ENCODE results near the gene TMEM272.
"Not testable (repeated sequence)": the region's sequence is repeated elsewhere in the genome, so short reads cannot be mapped to it uniquely, and the experiment has no call there.

TMEM272 gene

DNA sequence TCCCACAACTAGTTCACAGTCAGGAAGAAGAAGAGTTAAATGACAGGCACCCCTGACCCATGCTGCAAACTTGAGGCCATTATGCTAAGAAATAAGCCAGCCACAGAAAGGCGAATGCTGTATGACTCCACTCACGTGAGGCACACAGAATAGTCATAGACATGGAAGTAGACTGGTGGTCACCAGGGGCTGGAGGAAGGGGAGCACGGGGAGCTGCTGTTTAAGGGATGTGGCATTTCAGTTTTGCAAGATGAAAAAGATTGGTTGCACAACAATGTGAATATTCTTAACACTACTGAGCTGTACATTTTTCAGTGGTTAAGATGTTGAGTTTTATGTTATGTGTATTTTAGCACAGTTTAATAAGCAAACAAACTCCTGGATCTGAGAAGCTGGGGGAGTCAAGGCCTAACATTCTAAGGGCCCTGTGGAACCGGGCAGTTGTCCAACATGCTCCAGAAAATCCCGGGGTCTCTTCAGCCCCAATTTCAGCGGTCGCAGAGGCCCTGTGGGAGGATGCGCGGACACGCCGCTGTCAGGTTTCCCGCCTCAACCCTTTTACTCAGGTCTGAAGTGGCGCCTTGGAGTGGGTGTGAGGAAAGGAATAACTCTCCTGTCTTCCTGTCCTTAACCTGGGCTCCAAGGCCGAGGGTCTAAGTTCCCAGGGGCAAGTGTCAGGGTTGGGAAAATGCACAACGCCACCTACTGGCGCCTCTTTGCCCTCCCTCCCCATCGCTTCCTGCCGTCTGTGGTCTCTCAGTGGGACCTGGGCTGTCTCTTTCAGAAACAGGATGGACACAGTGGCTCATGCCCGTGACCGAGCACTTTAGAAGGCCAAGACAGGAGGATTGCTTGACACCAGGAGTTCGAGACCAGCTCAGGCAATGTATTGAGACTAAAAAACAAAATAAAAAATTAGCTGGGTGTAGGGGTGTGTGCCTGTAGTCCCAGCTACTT, 4.4 kb upstream of the TMEM272 start:
- FAIRE-seq: no peak

DNA sequence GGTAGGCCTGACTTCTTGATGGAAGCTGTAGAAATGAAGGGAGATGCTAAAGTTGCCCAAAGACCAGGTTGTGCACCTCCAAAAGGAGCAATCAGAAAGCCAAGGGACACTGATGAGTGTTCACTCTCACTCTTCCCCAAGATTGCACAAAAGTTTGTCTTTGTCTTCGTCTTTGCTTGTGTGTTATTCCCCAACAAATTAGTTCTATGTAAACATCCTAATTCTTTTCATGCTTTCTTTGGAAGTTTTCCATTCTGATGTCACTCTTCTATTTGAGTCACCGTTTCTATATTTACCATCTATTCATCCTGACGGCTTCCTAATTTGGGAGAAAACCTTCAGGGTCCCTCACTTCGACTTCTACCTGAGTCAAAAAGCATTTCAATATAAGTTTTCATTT, 3.7 kb upstream of the TMEM272 start:
- FAIRE-seq: no peak

DNA sequence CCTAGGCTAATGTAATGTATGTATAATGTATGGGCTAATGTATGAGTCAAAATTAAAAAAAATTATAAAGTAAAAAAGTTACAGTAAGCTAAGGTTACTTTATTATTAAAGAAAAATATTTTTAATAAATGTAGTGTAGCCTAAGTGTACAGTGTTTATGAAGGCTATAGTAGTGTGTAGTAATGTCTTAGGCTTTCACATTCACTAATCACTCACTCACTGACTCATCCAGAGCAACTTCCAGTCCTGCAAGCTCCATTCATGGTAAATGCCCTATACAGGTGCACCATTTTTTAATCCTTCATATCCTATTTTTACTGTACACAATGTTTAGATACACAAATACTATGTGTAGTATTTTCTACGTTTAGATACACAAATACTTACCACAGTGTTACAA, 1.8 kb upstream of the TMEM272 start:
- FAIRE-seq: no peak

DNA sequence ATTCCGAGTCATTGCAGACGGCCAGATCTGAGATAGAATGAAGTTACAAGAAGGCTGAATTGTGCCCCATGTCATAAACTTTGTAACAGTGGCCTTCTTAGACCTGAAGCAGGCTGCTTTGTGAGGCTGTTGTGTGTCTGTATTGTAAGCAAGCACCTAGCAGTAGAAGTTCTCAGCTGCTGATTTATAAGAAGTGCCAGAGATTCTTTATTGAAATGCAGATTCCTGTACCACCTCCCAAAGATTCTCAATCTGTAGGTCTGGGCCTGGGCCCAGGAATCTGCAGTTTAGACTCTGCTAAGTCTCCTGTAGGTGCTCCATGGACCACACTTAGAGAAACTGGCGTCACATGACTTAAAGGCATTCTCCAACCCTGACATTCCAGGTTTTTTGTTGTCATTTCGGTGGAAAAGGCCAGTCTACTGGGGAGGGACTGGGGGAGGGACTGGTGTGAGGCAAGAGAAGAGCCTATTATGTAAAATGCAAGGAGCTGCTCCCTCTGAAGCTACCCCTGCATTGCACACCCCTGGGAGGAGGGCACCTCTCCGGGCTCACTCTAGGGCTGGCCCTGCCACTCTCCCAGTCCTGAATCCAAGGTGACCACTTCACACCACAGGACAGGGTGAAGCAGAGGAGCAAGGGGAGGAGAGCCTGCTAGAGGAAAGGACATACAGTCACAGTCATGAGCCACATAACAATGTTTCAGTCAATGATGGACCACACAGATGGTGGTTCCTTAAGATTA, 769 bp upstream of the TMEM272 start:
- no peak for FAIRE-seq

DNA sequence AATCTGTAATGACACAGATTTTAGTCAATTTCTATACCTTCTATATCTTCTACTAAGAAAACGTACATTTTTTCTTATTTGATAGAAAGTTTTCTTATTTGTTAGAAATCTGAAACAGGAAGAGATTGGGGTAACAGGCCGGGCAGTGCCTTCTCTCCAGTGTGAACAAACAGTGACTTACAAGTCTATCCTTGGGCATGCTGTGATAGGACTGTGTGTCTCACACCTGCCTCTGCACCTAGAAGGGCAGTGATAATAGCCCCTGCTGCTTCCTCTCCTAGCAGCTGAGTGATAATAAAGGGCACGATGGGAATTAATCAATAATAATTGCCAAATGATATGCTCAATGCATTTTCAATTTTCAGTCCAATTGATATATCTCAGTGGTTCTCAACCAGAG, 1.4 kb downstream of the TMEM272 start:
- no peak for FAIRE-seq

DNA sequence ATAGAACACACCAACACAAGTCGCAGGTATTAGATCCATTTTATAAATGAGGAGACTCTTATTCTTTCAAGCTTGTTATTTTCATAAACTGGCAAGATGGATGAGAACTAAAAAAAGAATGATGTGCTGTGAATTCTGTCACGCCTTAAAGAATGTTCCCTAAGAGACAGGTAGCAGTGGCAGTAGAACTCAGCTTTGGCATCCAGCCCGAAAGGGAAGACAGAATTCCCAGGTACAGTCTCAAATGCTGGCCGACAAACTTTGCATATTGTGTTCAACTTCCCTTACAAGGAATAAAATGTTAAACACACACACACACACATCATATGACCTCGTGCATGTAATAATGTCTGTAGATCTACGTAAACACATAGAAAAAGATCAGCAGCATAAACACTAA, 3.2 kb downstream of the TMEM272 start:
- no peak for FAIRE-seq

DNA sequence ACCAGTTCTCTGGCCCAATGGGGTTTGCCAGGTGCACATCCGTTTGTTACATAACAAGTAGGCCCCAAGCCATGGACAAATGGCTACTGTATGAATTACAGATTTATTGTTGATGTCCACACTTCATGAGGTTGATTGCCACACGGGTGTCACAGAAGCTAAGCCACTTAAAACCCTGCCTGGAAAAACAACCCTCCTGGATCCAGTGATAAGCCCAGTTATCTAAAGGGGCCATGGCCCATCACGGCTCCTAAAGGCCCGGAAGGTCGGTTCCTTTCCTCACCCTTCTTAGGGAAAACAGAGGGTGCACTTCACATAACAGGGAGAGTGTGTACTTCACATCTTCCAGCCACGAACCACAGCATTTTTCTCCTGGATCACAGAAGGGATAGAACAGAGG, 4.1 kb downstream of the TMEM272 start:
- FAIRE-seq: no peak

DNA sequence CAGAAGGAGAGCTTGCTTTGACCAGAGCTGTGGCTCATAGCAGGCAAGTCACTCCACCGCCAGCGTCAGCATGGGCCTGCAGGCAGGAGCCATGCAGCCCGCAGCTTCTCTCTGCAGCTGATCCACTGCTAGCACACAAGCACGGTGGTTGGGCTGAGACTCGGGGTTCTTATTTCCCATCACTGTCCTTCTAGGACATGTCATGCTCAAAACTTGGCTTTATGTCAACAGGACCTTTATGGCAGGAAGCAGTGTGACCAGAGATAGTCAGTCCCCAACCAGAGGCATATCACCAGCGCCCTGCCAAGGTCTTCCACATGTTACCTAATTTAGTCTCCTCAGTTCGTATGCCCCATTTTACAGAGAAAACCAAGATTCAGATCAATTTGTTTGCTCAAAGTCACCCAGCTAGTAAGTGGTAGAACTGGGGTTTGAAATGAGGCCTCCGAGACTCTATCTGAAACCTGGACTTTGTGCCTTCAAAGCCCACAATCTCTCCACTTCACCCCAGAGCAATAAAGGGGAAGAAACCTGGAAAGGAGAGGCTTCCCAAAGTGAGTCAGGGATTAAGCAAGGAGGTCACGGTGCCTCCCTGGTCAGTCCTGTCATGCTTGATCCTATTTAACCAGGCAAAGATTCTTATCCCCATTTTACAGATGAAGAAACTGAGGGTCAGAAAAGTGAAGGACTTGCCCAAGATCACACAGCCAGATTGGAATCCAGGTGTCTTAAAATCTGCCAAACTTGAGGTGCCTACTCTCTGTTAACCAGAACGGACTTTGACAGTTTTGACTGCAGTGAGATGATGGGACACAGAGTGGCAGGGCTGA, 5.1 kb downstream of the TMEM272 start:
- FAIRE-seq: no peak

DNA sequence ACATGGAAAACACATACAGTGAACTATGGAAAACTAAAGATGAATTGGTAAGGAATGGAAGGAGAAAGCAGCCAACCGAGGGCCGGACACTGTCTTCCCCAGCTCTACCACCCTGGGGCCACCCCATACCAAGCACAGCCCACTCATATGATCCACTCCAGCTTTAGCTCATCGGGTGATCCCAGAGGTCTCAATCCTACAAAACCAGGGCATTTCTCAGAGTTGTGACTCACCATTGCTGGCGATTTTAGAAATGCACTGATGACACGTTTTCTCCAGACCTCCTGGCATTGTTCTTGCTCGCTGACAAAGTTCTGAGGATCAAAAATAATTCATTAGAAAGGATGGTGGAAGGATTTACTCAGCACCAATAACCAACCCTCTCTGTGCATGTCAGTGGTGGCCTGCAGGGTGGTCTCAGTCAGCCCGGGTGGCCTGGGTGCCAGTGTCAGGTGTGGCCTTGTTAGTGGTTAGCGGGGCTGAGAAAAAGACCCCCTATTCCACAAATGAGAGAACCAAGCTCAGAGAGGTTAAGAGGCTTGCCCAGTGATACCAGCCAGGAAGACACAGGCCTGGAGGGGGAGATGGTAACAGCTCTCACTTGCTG, 6.6 kb downstream of the TMEM272 start:
- no peak for FAIRE-seq

DNA sequence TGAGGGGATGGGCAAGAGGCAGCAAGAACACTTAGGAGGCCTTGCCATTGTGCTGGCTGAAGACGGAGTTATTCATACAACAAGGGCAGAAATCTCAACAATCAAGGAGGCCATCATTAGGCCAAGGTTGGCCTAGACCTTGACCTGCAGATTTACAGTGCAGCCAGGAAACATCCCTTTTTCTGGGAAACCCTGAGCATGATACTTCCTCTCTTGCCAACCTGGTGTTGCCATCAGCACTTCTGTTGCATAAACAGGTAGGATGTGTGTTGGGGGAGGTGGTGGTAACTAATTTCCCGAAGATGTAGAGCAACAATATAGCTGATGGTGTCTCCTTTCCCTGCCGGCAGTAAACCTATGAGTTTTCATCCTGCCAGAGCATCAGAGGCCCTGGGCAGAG, 8.0 kb downstream of the TMEM272 start:
- no peak for FAIRE-seq

DNA sequence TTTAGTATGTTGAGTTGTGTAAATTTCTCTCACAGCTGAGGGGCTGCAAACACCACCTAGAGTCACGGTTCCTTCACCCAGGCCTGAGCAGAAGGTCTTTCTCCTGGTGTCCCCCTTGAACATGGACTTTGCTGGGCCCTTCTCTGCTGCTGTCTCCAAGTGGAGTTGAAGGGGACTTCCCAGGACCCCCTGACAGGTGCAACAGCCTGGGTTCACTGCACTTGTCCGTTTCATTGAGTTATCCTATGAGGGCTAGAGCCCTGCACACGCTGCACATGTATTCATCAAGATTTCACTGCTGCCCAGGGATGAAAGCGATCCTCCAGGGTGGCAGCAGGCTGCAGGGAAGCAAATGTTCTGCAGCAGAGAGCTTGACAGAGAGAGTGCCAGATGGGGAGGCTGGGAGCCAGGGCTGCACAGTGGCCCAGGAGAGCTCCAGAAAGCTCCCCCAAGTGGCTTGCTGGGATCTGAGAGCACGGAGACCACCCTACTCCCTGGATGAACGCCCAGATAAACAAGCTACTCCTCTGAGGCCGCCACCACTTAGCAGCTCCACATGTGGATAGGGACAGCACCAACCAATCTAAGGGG, 10.3 kb downstream of the TMEM272 start:
- FAIRE-seq: no peak

DNA sequence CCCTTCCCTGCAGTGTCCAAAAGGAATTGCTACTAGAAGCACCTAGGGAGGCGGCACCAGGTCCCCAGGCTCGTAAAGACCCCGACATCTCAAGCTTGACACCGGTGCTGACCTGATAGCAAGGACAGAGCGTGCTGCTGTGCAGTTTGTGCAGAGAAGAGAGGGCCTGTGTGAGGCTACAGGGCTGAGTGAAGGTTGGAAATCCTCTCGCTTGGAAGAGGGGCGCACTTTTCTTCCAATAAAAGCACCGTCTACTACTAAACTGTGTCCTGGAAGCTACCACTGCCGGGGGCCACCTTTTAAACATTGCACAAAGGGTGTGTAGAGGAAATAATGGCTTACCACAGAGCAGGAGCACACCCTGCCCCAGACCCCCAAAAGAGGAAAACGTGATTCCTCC, 11.0 kb downstream of the TMEM272 start:
- no peak for FAIRE-seq

DNA sequence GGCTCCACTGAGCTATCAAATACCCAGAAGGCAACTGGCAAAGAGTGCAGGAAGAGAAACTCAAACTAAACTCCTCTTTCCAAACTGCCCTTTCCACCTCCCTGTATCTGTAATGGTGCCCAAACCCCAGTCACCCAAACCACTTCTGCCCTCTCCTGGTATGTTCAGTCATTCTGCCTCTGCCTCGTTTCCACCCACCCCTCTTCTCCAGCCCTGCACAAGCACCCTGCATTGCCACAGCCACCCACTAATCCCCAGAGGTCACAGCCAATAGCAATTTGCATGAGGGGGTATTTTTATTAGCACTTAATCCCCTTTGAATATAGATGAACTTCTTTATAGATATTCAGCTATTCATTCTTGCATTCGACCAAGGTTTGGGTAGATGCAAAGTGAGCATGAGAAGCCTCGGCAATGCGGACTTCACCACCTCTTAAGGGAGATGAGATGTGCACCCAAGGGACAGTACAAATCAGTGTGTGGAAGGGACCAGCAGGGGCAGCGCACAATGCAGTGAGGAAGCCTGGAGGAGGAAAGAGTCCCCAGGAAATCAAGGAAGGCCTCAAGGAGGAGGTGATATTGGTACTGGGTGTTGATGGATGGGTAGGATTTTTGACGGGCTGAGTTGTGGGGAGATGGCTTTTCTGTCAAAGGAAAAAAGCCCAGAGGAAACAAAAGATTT, 12.4 kb downstream of the TMEM272 start:
- FAIRE-seq: no peak

DNA sequence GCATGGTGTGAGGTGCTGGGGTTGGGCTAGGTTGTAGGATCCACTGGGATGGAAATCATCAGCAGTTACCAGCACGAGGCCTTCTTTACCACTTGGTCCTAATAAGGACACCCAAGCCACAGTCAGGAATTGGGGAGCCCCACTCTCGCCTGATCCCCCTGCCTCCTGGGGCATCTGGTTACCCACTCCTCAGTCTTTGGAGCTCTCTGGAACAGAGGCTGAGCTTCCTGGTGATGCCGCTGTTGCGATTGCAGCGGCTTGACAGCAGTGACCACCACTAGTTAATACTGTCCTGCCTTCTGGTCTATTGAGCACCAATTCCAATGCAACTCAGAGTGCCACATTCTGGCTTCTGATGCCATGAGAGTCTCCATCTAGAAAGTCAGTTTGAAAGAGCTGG, 13.5 kb downstream of the TMEM272 start:
- FAIRE-seq: no peak

DNA sequence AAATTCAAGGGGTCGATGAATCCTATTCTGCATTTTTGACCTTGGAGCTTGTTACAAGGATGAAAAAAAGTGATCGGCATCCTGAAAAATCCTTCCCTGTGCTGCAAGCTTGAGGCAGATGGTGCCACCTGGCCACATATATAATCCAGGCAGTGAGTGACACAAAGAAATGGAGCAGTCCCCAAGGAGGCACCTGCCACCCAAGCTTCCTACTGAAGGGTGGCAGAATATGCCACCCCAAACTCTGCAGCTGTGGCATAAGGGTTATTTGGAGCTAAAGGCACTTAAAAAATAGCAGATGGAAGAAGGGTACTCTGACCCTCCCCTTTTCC, 15.4 kb downstream of the TMEM272 start:
- no peak for FAIRE-seq

DNA sequence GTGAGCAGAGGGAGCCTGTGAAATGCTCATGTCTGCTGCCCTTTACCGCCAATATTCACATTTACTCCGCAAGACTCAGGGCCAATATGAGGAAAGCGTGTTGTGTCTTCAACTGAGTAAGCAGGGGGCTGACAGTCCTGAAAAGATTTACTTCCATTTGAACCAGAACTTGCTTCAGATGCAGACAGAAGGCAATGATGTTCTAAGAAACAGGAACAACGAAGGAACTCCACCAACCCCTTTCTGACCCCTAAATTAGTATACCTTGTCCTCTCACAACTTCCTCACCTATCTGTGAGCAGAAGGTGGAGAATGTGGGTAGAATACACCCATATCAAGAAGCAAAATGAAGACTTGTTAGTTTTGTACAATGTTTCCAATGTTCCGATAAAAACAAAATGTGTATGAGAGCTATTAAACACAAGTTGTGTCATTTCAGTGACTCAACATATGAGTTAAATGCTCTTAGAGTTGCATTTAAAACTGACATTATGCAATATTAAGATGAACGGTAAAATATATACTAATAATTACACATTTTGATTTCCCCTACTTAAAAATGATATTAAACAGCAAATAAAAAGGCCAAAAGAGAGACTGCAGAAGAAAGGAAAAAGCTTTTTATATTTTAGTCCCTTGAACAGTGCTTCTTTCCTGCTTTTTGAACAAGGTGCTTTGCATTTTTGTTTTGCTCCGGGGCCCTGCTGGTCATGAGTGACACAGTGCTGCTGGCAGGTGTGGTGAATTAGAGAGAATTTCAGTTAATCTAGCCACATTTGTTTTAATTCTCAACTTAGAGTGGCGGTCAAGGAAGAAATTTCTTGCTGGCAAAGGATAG, 16.0 kb downstream of the TMEM272 start:
- no peak for FAIRE-seq

DNA sequence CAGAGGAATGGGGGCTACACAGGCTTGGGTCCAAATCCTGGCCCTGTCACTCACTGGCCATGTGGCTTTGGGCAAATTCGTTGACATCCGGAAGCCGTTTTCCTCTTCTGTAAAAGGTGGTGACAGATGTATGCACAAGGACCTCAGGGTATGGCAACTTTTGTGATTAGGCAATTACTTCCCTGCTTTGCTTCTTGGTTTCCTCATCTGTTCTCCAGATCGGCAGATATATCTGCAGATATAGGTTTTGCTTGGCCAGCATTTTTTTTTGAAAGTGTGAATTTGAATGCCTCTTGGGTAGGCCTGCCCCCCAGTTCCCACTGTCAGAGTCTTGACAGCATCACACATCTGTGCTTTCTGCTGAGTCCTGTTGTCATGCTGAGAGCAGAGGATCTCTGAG, 17.7 kb downstream of the TMEM272 start:
- FAIRE-seq: no peak

DNA sequence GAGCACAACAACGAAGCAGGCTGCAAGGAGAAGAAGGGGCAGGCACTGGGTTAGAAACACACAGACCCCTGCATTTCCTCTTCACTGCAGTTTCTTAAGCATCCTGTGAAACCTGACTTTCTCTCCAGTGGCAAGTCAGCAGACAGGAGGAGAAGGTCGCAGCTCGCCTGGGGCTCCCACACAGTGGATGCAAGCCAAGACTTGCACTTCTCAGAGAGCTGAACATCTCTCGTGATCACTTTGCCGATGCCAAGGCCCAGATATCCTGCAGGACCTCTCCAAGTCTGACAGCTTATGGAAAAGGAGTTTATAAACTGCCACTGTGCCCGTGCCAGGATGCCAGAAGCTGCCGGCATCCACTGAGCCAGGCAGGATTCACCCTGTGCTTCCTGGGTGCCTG, 18.4 kb downstream of the TMEM272 start:
- no peak for FAIRE-seq

DNA sequence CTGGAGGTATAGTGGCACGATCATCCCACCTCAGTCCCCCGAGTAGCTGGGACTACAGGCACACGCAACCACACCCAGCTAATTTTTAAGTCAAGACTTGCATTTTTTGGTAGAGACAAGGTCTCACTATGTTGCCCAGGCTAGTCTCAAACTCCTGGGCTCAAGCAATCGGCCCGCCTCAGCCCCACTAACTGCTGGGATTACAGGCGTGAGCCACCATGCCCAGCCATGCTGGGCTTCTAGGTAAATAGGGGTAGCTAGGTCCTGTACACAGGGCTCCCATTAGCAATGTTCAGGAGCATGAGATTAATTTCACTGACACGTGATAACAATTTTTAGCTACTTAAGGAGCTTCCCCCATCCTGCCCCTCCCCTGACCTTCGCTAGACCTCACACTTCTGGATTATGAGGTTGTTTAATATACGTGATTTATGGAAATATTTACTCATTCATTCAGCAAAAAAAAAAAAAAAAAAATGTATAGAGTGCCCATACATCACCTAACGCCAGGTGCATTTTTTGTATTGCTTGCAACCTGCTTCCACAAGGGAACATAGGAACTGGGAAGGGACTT, 19.2 kb downstream of the TMEM272 start:
- no peak for FAIRE-seq

DNA sequence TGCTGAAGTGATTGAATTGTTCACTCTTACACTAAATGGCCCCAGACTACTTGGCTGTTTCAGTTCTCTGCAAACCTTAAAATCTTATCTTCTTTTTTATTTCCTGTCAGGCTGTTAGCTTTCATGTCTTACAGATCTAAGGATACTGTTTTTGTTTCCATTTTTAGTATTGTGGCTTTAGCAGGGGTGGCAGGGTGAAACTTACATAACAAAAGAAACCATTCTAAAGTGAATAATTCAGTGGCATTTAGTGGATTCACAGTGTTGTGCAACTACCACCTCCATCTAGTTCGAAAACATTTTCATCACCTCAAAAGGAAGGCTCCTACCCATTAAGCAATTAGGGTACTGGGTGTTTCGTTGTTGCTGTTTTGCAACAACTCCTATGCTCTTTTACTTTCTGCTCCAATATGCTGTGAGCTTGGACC, 19.8 kb downstream of the TMEM272 start:
- no peak for FAIRE-seq

DNA sequence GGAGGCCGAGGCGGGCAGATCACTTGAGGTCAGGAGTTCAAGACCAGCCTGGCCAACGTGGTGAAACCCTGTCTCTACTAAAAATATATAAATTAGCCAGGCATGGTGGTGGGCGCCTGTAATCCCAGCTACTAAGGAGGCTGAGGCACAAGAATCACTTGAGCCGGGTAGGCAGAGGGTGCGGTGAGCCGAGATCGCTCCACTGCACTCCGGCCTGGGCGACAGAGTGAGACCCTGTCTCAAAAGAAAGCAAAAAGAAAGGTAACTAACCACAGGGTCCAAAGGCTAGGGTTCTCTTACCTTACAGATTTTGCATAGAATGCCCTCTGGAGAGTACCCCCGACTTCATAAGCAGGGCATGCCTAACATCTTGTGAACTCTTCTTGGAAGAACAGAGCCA, 20.3 kb downstream of the TMEM272 start:
- FAIRE-seq: not testable (repeated sequence)

All from endometrium (tissue), 2 donors.